Measurements from ENCODE around the gene ACER2.

The ACER2 gene

GRCh38 chr9:19492775-19493173, 84.0 kb downstream of the ACER2 start:
- DNase-seq: no peak
- Histone ChIP-seq H3K4ac (ENCODE audit: low read depth, low read length) (no peak overlapping the region), H2AFZ (ENCODE audit: insufficient read depth, low read length, poor library complexity) (no peak overlapping the region), H3K27ac (ENCODE audit: low read depth, low read length) (no peak overlapping the region), H2BK5ac (ENCODE audit: low read depth, low read length, poor library complexity) (no peak overlapping the region), H3K14ac (ENCODE audit: low read length) (no peak overlapping the region), H3K4me2 (ENCODE audit: low read length) (no peak overlapping the region), H4K8ac (ENCODE audit: low read depth, low read length) (no peak overlapping the region), H4K91ac (ENCODE audit: low read depth, low read length) (no peak overlapping the region), H2BK12ac (ENCODE audit: low read length) (no peak overlapping the region), H3K23ac (ENCODE audit: low read length) (no peak overlapping the region), H3K9me3 (ENCODE audit: insufficient read depth, low read depth, low read length) (no peaks in the 10 kb centered on the region), H3K79me2 (ENCODE audit: control insufficient read depth, insufficient read depth, low read length, poor library complexity) (no peaks in the 10 kb centered on the region), H3K36me3 (ENCODE audit: control insufficient read depth in 1 of 2, insufficient read depth in 2 of 2, low read length in 2 of 2) (no peaks in the 10 kb centered on the region), H2AK5ac (ENCODE audit: low read length) (no peak overlapping the region), H2BK120ac (ENCODE audit: insufficient read depth, low read length, poor library complexity) (no peak overlapping the region), H3K27me3 (ENCODE audit: insufficient read depth, low read length) (no peaks in the 10 kb centered on the region), H4K12ac (ENCODE audit: low read depth, low read length) (no peak overlapping the region), H3K9ac (ENCODE audit: low read length) (no peak overlapping the region), H3K4me3 (ENCODE audit: low read depth, low read length) (no peak overlapping the region), H3K79me1 (ENCODE audit: low read length) (no peaks in the 10 kb centered on the region), H3K4me1 (ENCODE audit: control insufficient read depth in 1 of 2, insufficient read depth in 2 of 2, low read length in 2 of 2) (no peaks in the 10 kb centered on the region), H3K18ac (ENCODE audit: low read length) (no peak overlapping the region)
- WGBS (ENCODE audit: extremely low coverage, insufficient coverage, insufficient read length): no CpG with 5 or more reads among the region's 4 CpGs

DNA sequence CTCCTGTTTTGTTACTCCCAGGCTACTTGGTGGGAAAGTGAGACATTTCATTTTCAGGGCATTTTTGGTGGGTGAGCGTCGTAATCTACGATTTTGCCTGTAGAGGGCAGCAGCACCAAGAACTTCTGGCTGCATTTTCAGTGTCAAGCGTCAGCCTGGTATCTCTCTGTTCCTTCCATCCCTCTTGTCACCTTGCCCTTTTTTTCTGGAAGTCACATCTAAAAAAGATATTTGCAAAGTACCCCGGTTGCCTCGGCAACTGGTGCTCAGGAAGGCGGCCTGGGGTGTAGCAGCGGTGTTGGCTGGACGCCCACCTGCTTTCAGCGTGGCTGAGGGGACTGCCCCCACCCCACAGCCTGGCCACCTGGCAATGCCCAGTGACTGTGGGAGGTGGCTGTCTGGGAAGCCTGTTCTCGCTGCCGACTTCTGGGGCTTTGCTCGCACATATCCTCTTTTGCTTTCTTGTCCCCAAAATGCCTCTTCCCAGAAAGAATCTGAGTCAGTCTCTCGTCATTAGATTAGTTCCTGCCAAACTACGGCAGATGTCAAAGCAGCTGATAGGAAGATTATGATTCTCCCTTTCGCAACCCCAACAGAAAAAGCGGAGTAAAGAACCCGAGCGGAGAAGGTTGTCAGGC, 84.5 kb downstream of the ACER2 start:
- Histone ChIP-seq H2BK5ac (ENCODE audit: low read depth, low read length, poor library complexity) (no peak overlapping the region), H3K79me2 (ENCODE audit: control insufficient read depth, insufficient read depth, low read length, poor library complexity) (no peaks in the 10 kb centered on the region), H3K14ac (ENCODE audit: low read length) (no peak overlapping the region), H2BK12ac (ENCODE audit: low read length) (no peak overlapping the region), H3K4ac (ENCODE audit: low read depth, low read length) (no peak overlapping the region), H3K36me3 (ENCODE audit: control insufficient read depth in 1 of 2, insufficient read depth in 2 of 2, low read length in 2 of 2) (no peaks in the 10 kb centered on the region), H4K12ac (ENCODE audit: low read depth, low read length) (no peak overlapping the region), H3K9ac (ENCODE audit: low read length) (no peak overlapping the region), H3K9me3 (ENCODE audit: insufficient read depth, low read depth, low read length) (no peaks in the 10 kb centered on the region), H2AFZ (ENCODE audit: insufficient read depth, low read length, poor library complexity) (no peak overlapping the region), H4K91ac (ENCODE audit: low read depth, low read length) (no peak overlapping the region), H2AK5ac (ENCODE audit: low read length) (no peak overlapping the region), H3K18ac (ENCODE audit: low read length) (no peak overlapping the region), H3K79me1 (ENCODE audit: low read length) (no peaks in the 10 kb centered on the region), H3K4me2 (ENCODE audit: low read length) (no peak overlapping the region), H4K8ac (ENCODE audit: low read depth, low read length) (no peak overlapping the region), H3K27me3 (ENCODE audit: insufficient read depth, low read length) (no peaks in the 10 kb centered on the region), H3K23ac (ENCODE audit: low read length) (no peak overlapping the region), H3K4me1 (ENCODE audit: control insufficient read depth in 1 of 2, insufficient read depth in 2 of 2, low read length in 2 of 2) (no peaks in the 10 kb centered on the region), H3K27ac (ENCODE audit: low read depth, low read length) (no peak overlapping the region), H3K4me3 (ENCODE audit: low read depth, low read length) (no peak overlapping the region), H2BK120ac (ENCODE audit: insufficient read depth, low read length, poor library complexity) (no peak overlapping the region)
- no CpG with 5 or more reads among the region's 19 CpGs for WGBS (ENCODE audit: extremely low coverage, insufficient coverage, insufficient read length)
- peak; percentile 49 to 84 for DNase-seq

GRCh38 chr9:19493876-19494275, 85.1 kb downstream of the ACER2 start:
- H4K12ac ChIP-seq (ENCODE audit: low read depth, low read length): no peak overlapping the region
- H4K91ac ChIP-seq (ENCODE audit: low read depth, low read length): no peak overlapping the region
- DNase-seq: no peak
- H2BK5ac ChIP-seq (ENCODE audit: low read depth, low read length, poor library complexity): no peak overlapping the region
- H3K27me3 ChIP-seq (ENCODE audit: insufficient read depth, low read length): no peaks in the 10 kb centered on the region
- H3K9me3 ChIP-seq (ENCODE audit: insufficient read depth, low read depth, low read length): no peaks in the 10 kb centered on the region
- no peak overlapping the region for H3K4me2 ChIP-seq (ENCODE audit: low read length)
- no peak overlapping the region for H2AFZ ChIP-seq (ENCODE audit: insufficient read depth, low read length, poor library complexity)
- no peak overlapping the region for H3K23ac ChIP-seq (ENCODE audit: low read length)
- H3K18ac ChIP-seq (ENCODE audit: low read length): no peak overlapping the region
- H3K4me1 ChIP-seq (ENCODE audit: control insufficient read depth in 1 of 2, insufficient read depth in 2 of 2, low read length in 2 of 2): no peaks in the 10 kb centered on the region
- no CpG with 5 or more reads among the region's 2 CpGs for WGBS (ENCODE audit: extremely low coverage, insufficient coverage, insufficient read length)
- no peaks in the 10 kb centered on the region for H3K79me1 ChIP-seq (ENCODE audit: low read length)
- no peak overlapping the region for H4K8ac ChIP-seq (ENCODE audit: low read depth, low read length)
- H3K9ac ChIP-seq (ENCODE audit: low read length): no peak overlapping the region
- H3K79me2 ChIP-seq (ENCODE audit: control insufficient read depth, insufficient read depth, low read length, poor library complexity): no peaks in the 10 kb centered on the region
- H3K4me3 ChIP-seq (ENCODE audit: low read depth, low read length): no peak overlapping the region
- H2BK12ac ChIP-seq (ENCODE audit: low read length): no peak overlapping the region
- H2BK120ac ChIP-seq (ENCODE audit: insufficient read depth, low read length, poor library complexity): no peak overlapping the region
- no peak overlapping the region for H2AK5ac ChIP-seq (ENCODE audit: low read length)
- no peak overlapping the region for H3K27ac ChIP-seq (ENCODE audit: low read depth, low read length)
- H3K14ac ChIP-seq (ENCODE audit: low read length): no peak overlapping the region
- H3K4ac ChIP-seq (ENCODE audit: low read depth, low read length): no peak overlapping the region
- no peaks in the 10 kb centered on the region for H3K36me3 ChIP-seq (ENCODE audit: control insufficient read depth in 1 of 2, insufficient read depth in 2 of 2, low read length in 2 of 2)

GRCh38 chr9:19495186-19496028, 86.6 kb downstream of the ACER2 start:
- Histone ChIP-seq H2BK120ac (ENCODE audit: insufficient read depth, low read length, poor library complexity) (no peak overlapping the region), H3K4ac (ENCODE audit: low read depth, low read length) (no peak overlapping the region), H2BK12ac (ENCODE audit: low read length) (no peak overlapping the region), H3K27ac (ENCODE audit: low read depth, low read length) (no peak overlapping the region), H3K9ac (ENCODE audit: low read length) (no peak overlapping the region), H3K14ac (ENCODE audit: low read length) (no peak overlapping the region), H3K36me3 (ENCODE audit: control insufficient read depth in 1 of 2, insufficient read depth in 2 of 2, low read length in 2 of 2) (no peaks in the 10 kb centered on the region), H4K12ac (ENCODE audit: low read depth, low read length) (no peak overlapping the region), H4K8ac (ENCODE audit: low read depth, low read length) (no peak overlapping the region), H3K18ac (ENCODE audit: low read length) (no peak overlapping the region), H3K4me3 (ENCODE audit: low read depth, low read length) (no peak overlapping the region), H3K4me2 (ENCODE audit: low read length) (no peak overlapping the region), H3K4me1 (ENCODE audit: control insufficient read depth in 1 of 2, insufficient read depth in 2 of 2, low read length in 2 of 2) (no peaks in the 10 kb centered on the region), H3K23ac (ENCODE audit: low read length) (no peak overlapping the region), H2AK5ac (ENCODE audit: low read length) (no peak overlapping the region), H2AFZ (ENCODE audit: insufficient read depth, low read length, poor library complexity) (no peak overlapping the region), H3K79me2 (ENCODE audit: control insufficient read depth, insufficient read depth, low read length, poor library complexity) (no peaks in the 10 kb centered on the region), H3K9me3 (ENCODE audit: insufficient read depth, low read depth, low read length) (no peaks in the 10 kb centered on the region), H3K27me3 (ENCODE audit: insufficient read depth, low read length) (no peaks in the 10 kb centered on the region), H4K91ac (ENCODE audit: low read depth, low read length) (no peak overlapping the region), H3K79me1 (ENCODE audit: low read length) (no peaks in the 10 kb centered on the region), H2BK5ac (ENCODE audit: low read depth, low read length, poor library complexity) (no peak overlapping the region)
- WGBS (ENCODE audit: extremely low coverage, insufficient coverage, insufficient read length): no CpG with 5 or more reads among the region's 9 CpGs
- no peak for DNase-seq
